ENCODE measurements around the gene ZDHHC21.

- TF ChIP-seq POLR2AphosphoS5 (IDR thresholded peaks at IDR 0.05; ENCODE audit: low read depth, low read length) (no peak), SIN3A (conservative IDR thresholded peaks at IDR 0.05 in 1 of 2, IDR thresholded peaks at IDR 0.05 in 1 of 2; ENCODE audit: low read depth in 1 of 2, low read length in 2 of 2) (no peak)
Measured at GRCh38 chr9:14660721-14661120, 32.5 kb downstream of the ZDHHC21 start.
